Measurements from ENCODE around the gene OR5T2. TPM values are rescaled to one million over a fixed set of nuclear protein-coding genes. Genes with fewer than 3 reads are reported as not detected.

The OR5T2 gene
- total RNA-seq (2013) = not detected
- polyA plus RNA-seq (not detected), polyA minus RNA-seq (not detected in 2 replicates), total RNA-seq (0 to 0.15 (median 0) reads per million in 11 experiments)

DNA sequence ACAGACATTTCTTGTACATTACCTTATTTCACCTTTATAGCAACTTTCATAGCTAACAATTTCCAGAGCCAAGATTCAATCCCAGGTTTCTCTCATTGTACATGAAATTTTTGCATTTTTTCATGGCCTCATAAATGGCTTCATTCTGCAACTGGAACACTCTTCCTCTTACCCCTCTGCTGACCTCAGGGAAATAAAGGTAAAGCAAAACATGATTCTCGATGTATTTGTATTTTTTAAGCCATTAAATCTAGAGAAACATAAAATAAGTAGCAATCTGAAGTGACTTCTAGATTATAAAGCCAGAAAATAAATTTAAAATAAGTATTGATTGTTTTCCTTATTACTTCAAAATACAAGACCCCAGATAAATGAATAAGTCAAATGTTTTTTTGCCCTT lies at the start of gene OR5T2:
OR5T2 (minus strand) TSS at position 101 of the 400 bp plus-strand sequence. CDS start 1,193 bp downstream, outside the sequence.
- DNase-seq = no peak
- H3K79me2 ChIP-seq (ENCODE audit: insufficient read depth, low read length) = no peaks in the 10 kb centered on the region
- Mint-ChIP-seq H3K36me3 (no peaks in the 10 kb centered on the region), H3K4me3 (no peak within 1 kb of the TSS), H3K9me3 (peaks cover 0 to 8% (median 3%) of the 10 kb centered on the region in 7 donors), H3K4me1 (no peaks in the 10 kb centered on the region), H3K27ac (no peak within 1 kb of the TSS), H3K27me3 (ENCODE audit: low read depth in 3 of 3) (no peaks in the 10 kb centered on the region)
- no peaks in the 10 kb centered on the region for H3K36me3 ChIP-seq (replicated peaks in 1 of 2; ENCODE audit: control insufficient read depth in 1 of 2, insufficient read depth in 2 of 2, low read length in 2 of 2)
- no peak within 1 kb of the TSS for H3K4me2 ChIP-seq (replicated peaks; ENCODE audit: extremely low read depth, low read length, poor library complexity, severe bottlenecking)
- H3K4me3 ChIP-seq (replicated peaks in 1 of 3; ENCODE audit: low read depth in 2 of 3, low read length in 3 of 3) = no peak within 1 kb of the TSS
- no peaks in the 10 kb centered on the region for H4K20me1 ChIP-seq (ENCODE audit: insufficient read depth, low read length)
- no peak within 1 kb of the TSS for H2AFZ ChIP-seq (ENCODE audit: insufficient read depth, low read depth, low read length, poor library complexity, severe bottlenecking)
- H3K4me1 ChIP-seq (ENCODE audit: control insufficient read depth in 1 of 2, insufficient read depth in 2 of 2, low read length in 2 of 2) = no peaks in the 10 kb centered on the region
- intact Hi-C loops (cut with micrococcal nuclease) = no loop called here
- no peaks in the 10 kb centered on the region for H3K27me3 ChIP-seq (ENCODE audit: control insufficient read depth in 2 of 2, insufficient read depth in 2 of 2, low read length in 2 of 2)
- H3K27ac ChIP-seq (ENCODE audit: low read depth in 1 of 2, low read length in 2 of 2) = no peak within 1 kb of the TSS
- WGBS (ENCODE audit: insufficient coverage) = no CpG with 5 or more reads among the region's 1 CpG
- TF ChIP-seq, protein P1, sequence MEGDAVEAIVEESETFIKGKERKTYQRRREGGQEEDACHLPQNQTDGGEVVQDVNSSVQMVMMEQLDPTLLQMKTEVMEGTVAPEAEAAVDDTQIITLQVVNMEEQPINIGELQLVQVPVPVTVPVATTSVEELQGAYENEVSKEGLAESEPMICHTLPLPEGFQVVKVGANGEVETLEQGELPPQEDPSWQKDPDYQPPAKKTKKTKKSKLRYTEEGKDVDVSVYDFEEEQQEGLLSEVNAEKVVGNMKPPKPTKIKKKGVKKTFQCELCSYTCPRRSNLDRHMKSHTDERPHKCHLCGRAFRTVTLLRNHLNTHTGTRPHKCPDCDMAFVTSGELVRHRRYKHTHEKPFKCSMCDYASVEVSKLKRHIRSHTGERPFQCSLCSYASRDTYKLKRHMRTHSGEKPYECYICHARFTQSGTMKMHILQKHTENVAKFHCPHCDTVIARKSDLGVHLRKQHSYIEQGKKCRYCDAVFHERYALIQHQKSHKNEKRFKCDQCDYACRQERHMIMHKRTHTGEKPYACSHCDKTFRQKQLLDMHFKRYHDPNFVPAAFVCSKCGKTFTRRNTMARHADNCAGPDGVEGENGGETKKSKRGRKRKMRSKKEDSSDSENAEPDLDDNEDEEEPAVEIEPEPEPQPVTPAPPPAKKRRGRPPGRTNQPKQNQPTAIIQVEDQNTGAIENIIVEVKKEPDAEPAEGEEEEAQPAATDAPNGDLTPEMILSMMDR (IDR thresholded peaks at IDR 0.05) = no peak
- no peak within 1 kb of the TSS for H3K9ac ChIP-seq (ENCODE audit: insufficient read depth, low read length, poor library complexity, severe bottlenecking)
- H3K9me3 ChIP-seq (replicated peaks in 1 of 2; ENCODE audit: control insufficient read depth in 1 of 2, insufficient read depth in 1 of 2, low read length in 2 of 2) = no peaks in the 10 kb centered on the region

DNA sequence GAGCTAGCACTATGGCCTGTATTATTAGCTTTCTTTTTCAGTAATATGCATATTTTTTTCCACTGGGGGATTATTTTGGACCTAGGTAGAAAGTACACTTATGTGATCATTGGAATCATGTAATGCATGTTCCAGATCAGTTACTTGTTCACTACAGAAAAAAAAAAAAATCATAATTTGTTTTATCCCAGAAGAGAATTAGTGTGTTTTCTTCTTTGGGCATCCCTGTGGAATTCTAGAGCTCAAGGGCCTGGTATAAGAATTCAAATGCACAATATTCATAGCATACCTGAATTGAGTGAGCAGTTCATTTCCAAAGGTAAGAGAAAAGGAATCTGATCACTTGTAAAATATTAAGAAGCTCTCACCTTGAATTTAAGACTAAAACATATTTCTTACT lies 39.8 kb upstream of the OR5T2 start, which contains the start of gene OR5T1:
OR5T1 (plus strand) TSS at position 301 of the 400 bp plus-strand sequence. CDS start 1,485 bp downstream, outside the sequence.
- no peak within 1 kb of the TSS for H2AFZ ChIP-seq (ENCODE audit: insufficient read depth, low read depth, low read length, poor library complexity, severe bottlenecking)
- TF ChIP-seq, protein P1 (IDR thresholded peaks at IDR 0.05) = no peak
- no peak within 1 kb of the TSS for H3K4me2 ChIP-seq (replicated peaks; ENCODE audit: extremely low read depth, low read length, poor library complexity, severe bottlenecking)
- H4K20me1 ChIP-seq (ENCODE audit: insufficient read depth, low read length) = no peaks in the 10 kb centered on the region
- H3K27ac ChIP-seq (ENCODE audit: low read depth in 1 of 2, low read length in 2 of 2) = no peak within 1 kb of the TSS
- no peaks in the 10 kb centered on the region for H3K4me1 ChIP-seq (ENCODE audit: control insufficient read depth in 1 of 2, insufficient read depth in 2 of 2, low read length in 2 of 2)
- Mint-ChIP-seq H3K4me1 (no peaks in the 10 kb centered on the region), H3K4me3 (no peak within 1 kb of the TSS), H3K27ac (no peak within 1 kb of the TSS), H3K9me3 (peaks cover 0 to 13% (median 5%) of the 10 kb centered on the region in 7 donors), H3K27me3 (ENCODE audit: low read depth in 3 of 3) (no peaks in the 10 kb centered on the region), H3K36me3 (no peaks in the 10 kb centered on the region)
- no peaks in the 10 kb centered on the region for H3K79me2 ChIP-seq (ENCODE audit: insufficient read depth, low read length)
- intact Hi-C loops (cut with micrococcal nuclease) = no loop called here
- H3K9me3 ChIP-seq (replicated peaks in 1 of 2; ENCODE audit: control insufficient read depth in 1 of 2, insufficient read depth in 1 of 2, low read length in 2 of 2) = peaks cover 5 to 13% of the 10 kb centered on the region in 2 donors
- no peaks in the 10 kb centered on the region for H3K36me3 ChIP-seq (replicated peaks in 1 of 2; ENCODE audit: control insufficient read depth in 1 of 2, insufficient read depth in 2 of 2, low read length in 2 of 2)
- H3K27me3 ChIP-seq (ENCODE audit: control insufficient read depth in 2 of 2, insufficient read depth in 2 of 2, low read length in 2 of 2) = no peaks in the 10 kb centered on the region
- no peak for DNase-seq
- H3K9ac ChIP-seq (ENCODE audit: insufficient read depth, low read length, poor library complexity, severe bottlenecking) = no peak within 1 kb of the TSS
- H3K4me3 ChIP-seq (replicated peaks in 1 of 3; ENCODE audit: low read depth in 2 of 3, low read length in 3 of 3) = no peak within 1 kb of the TSS

Measured in CD14-positive monocyte (primary cell).